HepG2 (cell line): ENCODE results near the gene LDLRAD4. TPM values are rescaled to one million over a fixed set of nuclear protein-coding genes. Genes with fewer than 3 reads are reported as not detected.

ENCODE experiments used
- ATAC-seq: fragments of 200-7000 bp; cut with Tn5 transposase; 3 replicates; pipeline ENCODE4 v1.9.1; 2020; ENCODE audit warnings: mild to moderate bottlenecking, moderate library complexity
- BruUV-seq: library from RNA; stranded (reverse); fragments of 400-500 nt; replicated peaks from 2 replicates; lab custom pipeline; 2021; lab: Mats Ljungman, UMichigan
- CTCF ChIA-PET: fragments of 300-600 bp; formaldehyde crosslinking; extraction: SDS; loops from one replicate; lab custom pipeline; 2021; ENCODE audit warnings: low total read pairs, inconsistent platforms, low intra/inter-chr PET ratio; lab: Yijun Ruan, JAX
- POLR2A ChIA-PET: fragments of 350-600 bp; sonication (Branson Sonifier 250); formaldehyde crosslinking; loops from one replicate; lab custom pipeline; 2020; ENCODE audit warnings: antibody characterized with exemption, inconsistent platforms; lab: Yijun Ruan, JAX
- DNase-seq: peaks from one replicate; pipeline ENCODE4 v3.0.0-alpha.2; 2015; ENCODE audit warnings: low spot score
- FAIRE-seq: peaks from 3 replicates; lab custom pipeline; 2011; peaks lifted over from hg19 to GRCh38; lab: Jason Lieb, UNC
- H2AFZ ChIP-seq: one replicate; pipeline ENCODE4 v1.6.1; 2011; ENCODE audit warnings: low read length, inconsistent platforms
- H3K27ac ChIP-seq: fragments of 300-600 bp; 3 replicates; pipeline ENCODE4 v1.8.0; 2011; ENCODE audit warnings: mixed run types, mild to moderate bottlenecking, mixed read lengths, low read length, inconsistent platforms; ENCODE audit not compliant: insufficient read depth; ENCODE audit errors: extremely low read length
- H3K27me3 ChIP-seq, 2 experiments: fragments of 200-600 bp in 1 of 2; 2 replicates in 1 of 2; 3 replicates in 1 of 2; pipeline versions ENCODE4 v1.6.0 to v1.8.0; 2011; ENCODE audit warnings: low read length in 2 of 2, mild to moderate bottlenecking in 2 of 2, moderate library complexity in 2 of 2, inconsistent platforms in 1 of 2; ENCODE audit not compliant: insufficient read depth in 2 of 2, control insufficient read depth in 1 of 2
- H3K36me3 ChIP-seq, 2 experiments: fragments of 200-600 bp in 1 of 2; replicated peaks in 1 of 2; 2 replicates in 1 of 2; 3 replicates in 1 of 2; pipeline versions ENCODE4 v1.5.1 to v1.8.0; 2011; ENCODE audit warnings: low read length in 2 of 2, inconsistent platforms in 1 of 2; ENCODE audit not compliant: insufficient read depth in 2 of 2, control insufficient read depth in 1 of 2
- H3K4me1 ChIP-seq: 2 replicates; pipeline ENCODE4 v1.5.1; 2012; ENCODE audit warnings: low read length, inconsistent platforms; ENCODE audit not compliant: insufficient read depth
- H3K4me2 ChIP-seq: 2 replicates; pipeline ENCODE4 v1.6.0; 2011; ENCODE audit warnings: low read depth, low read length, inconsistent platforms
- H3K4me3 ChIP-seq, 3 experiments: fragments of 200-600 bp in 1 of 3; sonication (generic), shearing (Covaris generic) in 1 of 3; replicated peaks in 1 of 3; 2 replicates each; pipeline ENCODE4 v1.5.1; 2011 to 2016; ENCODE audit warnings: low read length in 3 of 3, inconsistent platforms in 2 of 3, low read depth in 2 of 3, mild to moderate bottlenecking in 2 of 3, control low read depth in 1 of 3, mixed read lengths in 1 of 3; ENCODE audit not compliant: insufficient read depth in 1 of 3
- H3K79me2 ChIP-seq: one replicate; pipeline ENCODE4 v1.6.1; 2011; ENCODE audit warnings: low read length, inconsistent platforms; ENCODE audit not compliant: insufficient read depth
- H3K9ac ChIP-seq: 2 replicates; pipeline ENCODE4 v1.6.0; 2011; ENCODE audit warnings: mild to moderate bottlenecking, low read depth, low read length, inconsistent platforms; ENCODE audit not compliant: insufficient read depth
- H3K9me3 ChIP-seq: 2 replicates; pipeline ENCODE4 v1.5.1; 2012; ENCODE audit warnings: mild to moderate bottlenecking, low read length
- H4K20me1 ChIP-seq: 2 replicates; pipeline ENCODE4 v1.6.0; 2011; ENCODE audit warnings: inconsistent platforms, mild to moderate bottlenecking, low read length, moderate library complexity; ENCODE audit not compliant: insufficient read depth
- ATRX ChIP-seq: sonication (generic); formaldehyde crosslinking; IDR thresholded peaks from 2 replicates; pipeline ENCODE4 v1.4.0; 2020; ENCODE audit warnings: missing genetic modification reagents, borderline replicate concordance
- CCAR2 ChIP-seq: fragments of 200-400 bp; formaldehyde crosslinking; optimal IDR thresholded peaks from 2 replicates; pipeline ENCODE3; 2018; ENCODE audit warnings: low read depth, mild to moderate bottlenecking, low read length, moderate library complexity
- DPF2 ChIP-seq: sonication (generic); formaldehyde crosslinking; IDR thresholded peaks from 2 replicates; pipeline ENCODE4 v1.4.0; 2020; ENCODE audit warnings: mild to moderate bottlenecking, low read depth, missing genetic modification reagents, borderline replicate concordance
- FOXK1 ChIP-seq: sonication (generic); formaldehyde crosslinking; IDR thresholded peaks from 2 replicates; pipeline ENCODE4 v1.4.0; 2020; ENCODE audit warnings: low read depth, missing genetic modification reagents, borderline replicate concordance
- GABPB1 ChIP-seq: IDR thresholded peaks from 2 replicates; pipeline ENCODE4 v1.6.1; 2016; ENCODE audit warnings: mild to moderate bottlenecking, missing genetic modification reagents, moderate library complexity, missing compliant biosample characterization
- GLI4 ChIP-seq: sonication (generic); formaldehyde crosslinking; IDR thresholded peaks from 2 replicates; pipeline ENCODE4 v1.5.1; 2020; ENCODE audit warnings: missing genetic modification reagents, mild to moderate bottlenecking, moderate library complexity, borderline replicate concordance
- HNF4G ChIP-seq, 2 experiments: sonication (generic) in 1 of 2; formaldehyde crosslinking in 1 of 2; IDR thresholded peaks; 2 replicates each; pipeline versions ENCODE4 v1.4.0 to v1.6.1; 2011 to 2020; ENCODE audit warnings: borderline replicate concordance in 2 of 2, low read depth in 2 of 2, mild to moderate bottlenecking in 2 of 2, low read length in 1 of 2, missing genetic modification reagents in 1 of 2, moderate library complexity in 1 of 2
- MED8 ChIP-seq: sonication (generic); formaldehyde crosslinking; IDR thresholded peaks from 2 replicates; pipeline ENCODE4 v1.8.1; 2023; ENCODE audit warnings: mild to moderate bottlenecking, missing genetic modification reagents; ENCODE audit not compliant: insufficient replicate concordance
- ONECUT2 ChIP-seq: sonication (generic); formaldehyde crosslinking; IDR thresholded peaks from 2 replicates; pipeline ENCODE4 v1.4.0; 2020; ENCODE audit warnings: missing genetic modification reagents
- SNAI1 ChIP-seq: sonication (generic); formaldehyde crosslinking; IDR thresholded peaks from 2 replicates; pipeline ENCODE4 v1.5.0; 2020; ENCODE audit warnings: mild to moderate bottlenecking, missing genetic modification reagents, borderline replicate concordance
- SP140L ChIP-seq: sonication (generic); formaldehyde crosslinking; IDR thresholded peaks from 2 replicates; pipeline ENCODE4 v1.4.0; 2020; ENCODE audit warnings: missing genetic modification reagents, borderline replicate concordance
- ZFP62 ChIP-seq: sonication (generic); formaldehyde crosslinking; IDR thresholded peaks from 2 replicates; pipeline ENCODE4 v1.4.0; 2020; ENCODE audit warnings: missing genetic modification reagents
- ZNF484 ChIP-seq: sonication (generic); formaldehyde crosslinking; IDR thresholded peaks from 2 replicates; pipeline ENCODE4 v1.5.1; 2020; ENCODE audit warnings: mild to moderate bottlenecking, low read depth, missing genetic modification reagents, borderline replicate concordance
- ZNF563 ChIP-seq: sonication (generic); formaldehyde crosslinking; IDR thresholded peaks from 2 replicates; pipeline ENCODE4 v1.8.0; 2022; ENCODE audit warnings: mild to moderate bottlenecking, moderate library complexity, missing genetic modification reagents
- ZNF850 ChIP-seq: sonication (generic); formaldehyde crosslinking; conservative IDR thresholded peaks from 2 replicates; pipeline ENCODE4 v1.9.0; 2021; ENCODE audit warnings: mild to moderate bottlenecking, missing genetic modification reagents
- WGBS: methylation state at CpG from one replicate; pipeline ENCODE4 v1.1.6; 2017; ENCODE audit warnings: low lambda C conversion rate; 5-methylcytosine and 5-hydroxymethylcytosine counted together
- in situ Hi-C: cut with HindIII; loops from 2 replicates; pipeline ENCODE4 v1.10.0; 2017; ENCODE audit warnings: low pct_unique_long_range_greater_than_20kb; ENCODE audit not compliant: extremely low pct_ligation_motif_present
- intact Hi-C: fragments of 100-400 bp; cut with micrococcal nuclease; formaldehyde crosslinking; loops from one replicate; pipeline ENCODE4 v1.10.0; 2022; ENCODE audit not compliant: unreplicated experiment
- polyA plus RNA-seq, 8 experiments: library from polyadenylated mRNA; depleted of rRNA in 3 of 8; stranded (reverse) in 7 of 8; unstranded in 1 of 8; fragments of >200 nt; fragmentation: Illumina TruSeq in 4 of 8; extraction: Trizol in 4 of 8; gene quantifications; 2 replicates each; pipeline versions ENCODE4 v1.2.1 to v1.2.3, GENCODE V29; 2011 to 2016; ENCODE audit warnings: low read depth in 4 of 8, missing spikeins in 1 of 8, mixed read lengths in 1 of 8; ENCODE audit not compliant: insufficient read depth in 1 of 8
- total RNA-seq, 5 experiments: library from RNA; depleted of rRNA; stranded (reverse); fragments of >200 nt; fragmentation: Illumina TruSeq; extraction: Trizol; gene quantifications; 2 replicates each; pipeline ENCODE4 v1.2.3, GENCODE V29; 2016; ENCODE audit warnings: low read depth in 1 of 5
- TF ChIP-seq, protein P1 (sequence below): sonication (generic); formaldehyde crosslinking; IDR thresholded peaks from 2 replicates; pipeline ENCODE4 v1.4.0; 2020; ENCODE audit warnings: missing genetic modification reagents, low read depth, mild to moderate bottlenecking, borderline replicate concordance
- TF ChIP-seq, protein P2 (sequence below): sonication (generic); formaldehyde crosslinking; IDR thresholded peaks from 2 replicates; pipeline ENCODE4 v1.9.0; 2021; ENCODE audit warnings: missing genetic modification reagents, mild to moderate bottlenecking, borderline replicate concordance
- TF ChIP-seq, protein P3 (sequence below): conservative IDR thresholded peaks from 2 replicates; pipeline ENCODE4 v1.6.1; 2018; ENCODE audit warnings: missing genetic modification reagents
- TF ChIP-seq, protein P4 (sequence below): sonication (generic); formaldehyde crosslinking; IDR thresholded peaks from 2 replicates; pipeline ENCODE4 v1.4.0; 2020; ENCODE audit warnings: missing genetic modification reagents

Gene LDLRAD4
- total and polyA plus RNA-seq, 2 of the 13 experiments (the other 11 are each of a cell fraction or from before 2014, with no cell fraction given) = 13.6 to 20.9 TPM

GRCh38 chr18:13175266-13175665 lies 43.3 kb upstream of the LDLRAD4 start:
- H3K9me3 ChIP-seq = no peaks in the 10 kb centered on the region
- no peaks in the 10 kb centered on the region for H3K27me3 ChIP-seq
- CTCF ChIA-PET = no interaction called here
- H3K4me2 ChIP-seq = peak overlapping the region; percentile 54
- in situ Hi-C loops = no loop called here
- peak; percentile 45 for ATAC-seq
- H3K9ac ChIP-seq = peak overlapping the region; percentile 67
- H3K27ac ChIP-seq = peak overlapping the region; percentile 96
- no peak overlapping the region for H3K4me3 ChIP-seq
- H3K4me1 ChIP-seq = peaks cover 69% of the 10 kb centered on the region
- intact Hi-C loops = loop anchor here (5.0 kb wide), 2 partner anchors 38 to 42 kb away; partner anchors contain the start of gene LDLRAD4
- POLR2A ChIA-PET = interaction anchor here (0.9 to 2.9 kb wide), 8 partner anchors 8 to 184 kb away, joined by 3 to 15 read pairs (median 4); partner anchors contain the start of genes CEP192 and LDLRAD4
- 30% methylated on average over 8 of the region's 8 CpGs for WGBS
- no peak overlapping the region for H2AFZ ChIP-seq
- TSS peak; percentile 93 for BruUV-seq
- H4K20me1 ChIP-seq = no peaks in the 10 kb centered on the region
- no peaks in the 10 kb centered on the region for H3K79me2 ChIP-seq
- no peak for DNase-seq
- no peak for FAIRE-seq
- no peaks in the 10 kb centered on the region for H3K36me3 ChIP-seq
- TF ChIP-seq SNAI1 (0 out of 2 replicates have a peak, but pooled peaks have one; percentile 30), CCAR2 (no peak), ZNF563 (no peak), DPF2 (CRISPR knock-in tag) (no peak), ATRX (CRISPR knock-in tag) (no peak), HNF4G (IDR thresholded peaks at IDR 0.05; ENCODE audit: borderline replicate concordance, low read depth, low read length) (no peak), HNF4G (CRISPR knock-in tag; IDR thresholded peaks at IDR 0.05; ENCODE audit: borderline replicate concordance, low read depth) (no peak), GABPB1 (CRISPR knock-in tag) (peak; percentile 13; the same call in 1 of the 2 replicates), GLI4 (CRISPR knock-in tag) (no peak), MED8 (CRISPR knock-in tag) (no peak), ZNF484 (CRISPR knock-in tag) (no peak), FOXK1 (CRISPR knock-in tag) (no peak), ZNF850 (CRISPR knock-in tag) (no peak), SP140L (no peak), ONECUT2 (no peak), ZFP62 (no peak)
- TF ChIP-seq, protein P1, sequence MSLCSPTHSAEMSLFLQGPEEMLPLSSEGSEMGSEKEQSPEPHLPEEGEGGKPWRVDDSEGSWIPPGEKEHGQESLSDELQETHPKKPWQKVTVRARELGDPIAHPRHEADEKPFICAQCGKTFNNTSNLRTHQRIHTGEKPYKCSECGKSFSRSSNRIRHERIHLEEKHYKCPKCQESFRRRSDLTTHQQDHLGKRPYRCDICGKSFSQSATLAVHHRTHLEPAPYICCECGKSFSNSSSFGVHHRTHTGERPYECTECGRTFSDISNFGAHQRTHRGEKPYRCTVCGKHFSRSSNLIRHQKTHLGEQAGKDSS = no peak
- TF ChIP-seq, protein P2, sequence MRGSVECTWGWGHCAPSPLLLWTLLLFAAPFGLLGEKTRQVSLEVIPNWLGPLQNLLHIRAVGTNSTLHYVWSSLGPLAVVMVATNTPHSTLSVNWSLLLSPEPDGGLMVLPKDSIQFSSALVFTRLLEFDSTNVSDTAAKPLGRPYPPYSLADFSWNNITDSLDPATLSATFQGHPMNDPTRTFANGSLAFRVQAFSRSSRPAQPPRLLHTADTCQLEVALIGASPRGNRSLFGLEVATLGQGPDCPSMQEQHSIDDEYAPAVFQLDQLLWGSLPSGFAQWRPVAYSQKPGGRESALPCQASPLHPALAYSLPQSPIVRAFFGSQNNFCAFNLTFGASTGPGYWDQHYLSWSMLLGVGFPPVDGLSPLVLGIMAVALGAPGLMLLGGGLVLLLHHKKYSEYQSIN (CRISPR knock-in tag) = no peak
- TF ChIP-seq, protein P3, sequence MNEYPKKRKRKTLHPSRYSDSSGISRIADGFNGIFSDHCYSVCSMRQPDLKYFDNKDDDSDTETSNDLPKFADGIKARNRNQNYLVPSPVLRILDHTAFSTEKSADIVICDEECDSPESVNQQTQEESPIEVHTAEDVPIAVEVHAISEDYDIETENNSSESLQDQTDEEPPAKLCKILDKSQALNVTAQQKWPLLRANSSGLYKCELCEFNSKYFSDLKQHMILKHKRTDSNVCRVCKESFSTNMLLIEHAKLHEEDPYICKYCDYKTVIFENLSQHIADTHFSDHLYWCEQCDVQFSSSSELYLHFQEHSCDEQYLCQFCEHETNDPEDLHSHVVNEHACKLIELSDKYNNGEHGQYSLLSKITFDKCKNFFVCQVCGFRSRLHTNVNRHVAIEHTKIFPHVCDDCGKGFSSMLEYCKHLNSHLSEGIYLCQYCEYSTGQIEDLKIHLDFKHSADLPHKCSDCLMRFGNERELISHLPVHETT (CRISPR knock-in tag) = no peak
- TF ChIP-seq, protein P4, sequence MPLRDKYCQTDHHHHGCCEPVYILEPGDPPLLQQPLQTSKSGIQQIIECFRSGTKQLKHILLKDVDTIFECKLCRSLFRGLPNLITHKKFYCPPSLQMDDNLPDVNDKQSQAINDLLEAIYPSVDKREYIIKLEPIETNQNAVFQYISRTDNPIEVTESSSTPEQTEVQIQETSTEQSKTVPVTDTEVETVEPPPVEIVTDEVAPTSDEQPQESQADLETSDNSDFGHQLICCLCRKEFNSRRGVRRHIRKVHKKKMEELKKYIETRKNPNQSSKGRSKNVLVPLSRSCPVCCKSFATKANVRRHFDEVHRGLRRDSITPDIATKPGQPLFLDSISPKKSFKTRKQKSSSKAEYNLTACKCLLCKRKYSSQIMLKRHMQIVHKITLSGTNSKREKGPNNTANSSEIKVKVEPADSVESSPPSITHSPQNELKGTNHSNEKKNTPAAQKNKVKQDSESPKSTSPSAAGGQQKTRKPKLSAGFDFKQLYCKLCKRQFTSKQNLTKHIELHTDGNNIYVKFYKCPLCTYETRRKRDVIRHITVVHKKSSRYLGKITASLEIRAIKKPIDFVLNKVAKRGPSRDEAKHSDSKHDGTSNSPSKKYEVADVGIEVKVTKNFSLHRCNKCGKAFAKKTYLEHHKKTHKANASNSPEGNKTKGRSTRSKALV (CRISPR knock-in tag) = no peak
